Peyer's patch (tissue), 4 donors: ENCODE results near the gene WAC.

Experiments used
- POLR2A ChIP-seq, 2 donors: fragments of 450-650 bp; IDR thresholded peaks; one replicate each; pipeline ENCODE4 v1.5.1; 2017; ENCODE audit warnings: antibody characterized with exemption in 2 of 2, mild to moderate bottlenecking in 2 of 2, moderate library complexity in 2 of 2
- TF ChIP-seq, protein P1 (sequence below), 6 experiments: fragments of 450-650 bp in 4 of 6; fragments of 200-600 bp in 2 of 6; sonication (generic) in 1 of 6; IDR thresholded peaks; one replicate each; pipeline ENCODE4 v1.5.1; 2017 to 2019; ENCODE audit warnings: antibody characterized with exemption in 6 of 6, mild to moderate bottlenecking in 3 of 6, moderate library complexity in 1 of 6

DNA sequence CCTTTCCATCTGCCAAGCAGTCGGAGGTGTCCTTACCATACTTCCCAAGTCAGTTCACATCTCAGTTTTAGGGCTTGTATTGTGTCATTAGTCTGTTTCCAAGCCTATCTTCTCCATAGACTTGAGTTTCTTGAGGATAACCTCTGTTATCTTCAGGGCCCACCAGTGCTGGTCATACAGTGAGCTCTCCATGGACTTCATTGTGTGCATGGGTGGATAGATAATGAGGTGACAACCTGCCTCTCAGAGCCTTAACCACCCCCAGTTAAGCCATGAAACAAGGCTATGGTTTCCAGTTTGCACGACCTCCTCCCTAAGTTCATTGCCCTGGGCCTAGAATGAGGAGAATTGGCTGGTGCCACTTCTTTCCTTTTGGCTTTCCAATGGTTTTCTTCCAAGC, 38.5 kb upstream of the WAC start:
- TF ChIP-seq, protein P1, sequence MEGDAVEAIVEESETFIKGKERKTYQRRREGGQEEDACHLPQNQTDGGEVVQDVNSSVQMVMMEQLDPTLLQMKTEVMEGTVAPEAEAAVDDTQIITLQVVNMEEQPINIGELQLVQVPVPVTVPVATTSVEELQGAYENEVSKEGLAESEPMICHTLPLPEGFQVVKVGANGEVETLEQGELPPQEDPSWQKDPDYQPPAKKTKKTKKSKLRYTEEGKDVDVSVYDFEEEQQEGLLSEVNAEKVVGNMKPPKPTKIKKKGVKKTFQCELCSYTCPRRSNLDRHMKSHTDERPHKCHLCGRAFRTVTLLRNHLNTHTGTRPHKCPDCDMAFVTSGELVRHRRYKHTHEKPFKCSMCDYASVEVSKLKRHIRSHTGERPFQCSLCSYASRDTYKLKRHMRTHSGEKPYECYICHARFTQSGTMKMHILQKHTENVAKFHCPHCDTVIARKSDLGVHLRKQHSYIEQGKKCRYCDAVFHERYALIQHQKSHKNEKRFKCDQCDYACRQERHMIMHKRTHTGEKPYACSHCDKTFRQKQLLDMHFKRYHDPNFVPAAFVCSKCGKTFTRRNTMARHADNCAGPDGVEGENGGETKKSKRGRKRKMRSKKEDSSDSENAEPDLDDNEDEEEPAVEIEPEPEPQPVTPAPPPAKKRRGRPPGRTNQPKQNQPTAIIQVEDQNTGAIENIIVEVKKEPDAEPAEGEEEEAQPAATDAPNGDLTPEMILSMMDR (IDR thresholded peaks at IDR 0.05): no peak
- no peak for TF ChIP-seq POLR2A (IDR thresholded peaks at IDR 0.05)
